ENCODE measurements around the gene PRPH.
"Not testable (repeated sequence)": the region's sequence is repeated elsewhere in the genome, so short reads cannot be mapped to it uniquely, and the experiment has no call there.

PRPH gene

GRCh38 chr12:49304161-49304560 is 9.2 kb downstream of the PRPH start:
- no peak overlapping the region for H3K27ac ChIP-seq (ENCODE audit: insufficient read depth, low read depth, low read length, poor library complexity, severe bottlenecking)
- 85 to 86% methylated on average over 2 of the region's 2 CpGs for WGBS, 2 experiments
- H3K4me1 ChIP-seq (ENCODE audit: control insufficient read depth, insufficient read depth, low read length) = no peaks in the 10 kb centered on the region
- no peak overlapping the region for H3K4me3 ChIP-seq (ENCODE audit: insufficient read depth, low read depth, low read length)
- peaks cover 18% of the 10 kb centered on the region for H3K27me3 ChIP-seq (ENCODE audit: control insufficient read depth, insufficient read depth, low read length, poor library complexity, severe bottlenecking)
- no peaks in the 10 kb centered on the region for H3K9me3 ChIP-seq (ENCODE audit: control insufficient read depth, low read length)
- no peaks in the 10 kb centered on the region for H3K36me3 ChIP-seq (ENCODE audit: control insufficient read depth, insufficient read depth, low read length)

- H3K9me3 ChIP-seq (ENCODE audit: control insufficient read depth, low read length) = no peaks in the 10 kb centered on the region
- H3K4me1 ChIP-seq (ENCODE audit: control insufficient read depth, insufficient read depth, low read length) = no peaks in the 10 kb centered on the region
- no peak overlapping the region for H3K27ac ChIP-seq (ENCODE audit: insufficient read depth, low read depth, low read length, poor library complexity, severe bottlenecking)
- no peak overlapping the region for H3K4me3 ChIP-seq (ENCODE audit: insufficient read depth, low read depth, low read length)
- WGBS, 2 experiments = 86 to 87% methylated on average over 6 of the region's 6 CpGs
- peaks cover 18% of the 10 kb centered on the region for H3K27me3 ChIP-seq (ENCODE audit: control insufficient read depth, insufficient read depth, low read length, poor library complexity, severe bottlenecking)
- no peaks in the 10 kb centered on the region for H3K36me3 ChIP-seq (ENCODE audit: control insufficient read depth, insufficient read depth, low read length)
These were observed 11.0 kb downstream of the PRPH start for GRCh38 chr12:49305762-49306510.

- Histone ChIP-seq H3K27me3 (ENCODE audit: control insufficient read depth, insufficient read depth, low read length, poor library complexity, severe bottlenecking) (peaks cover 6% of the 10 kb centered on the region), H3K9me3 (ENCODE audit: control insufficient read depth, low read length) (no peaks in the 10 kb centered on the region), H3K4me1 (ENCODE audit: control insufficient read depth, insufficient read depth, low read length) (no peaks in the 10 kb centered on the region), H3K4me3 (ENCODE audit: insufficient read depth, low read depth, low read length) (no peak overlapping the region), H3K27ac (ENCODE audit: insufficient read depth, low read depth, low read length, poor library complexity, severe bottlenecking) (no peak overlapping the region), H3K36me3 (ENCODE audit: control insufficient read depth, insufficient read depth, low read length) (no peaks in the 10 kb centered on the region)
- WGBS, 2 experiments = 82 to 89% methylated on average over 7 of the region's 7 CpGs
These were observed 14.4 kb downstream of the PRPH start for GRCh38 chr12:49309386-49309785.

- H3K4me1 ChIP-seq (ENCODE audit: control insufficient read depth, insufficient read depth, low read length); H3K27me3 ChIP-seq (ENCODE audit: control insufficient read depth, insufficient read depth, low read length, poor library complexity, severe bottlenecking); H3K4me3 ChIP-seq (ENCODE audit: insufficient read depth, low read depth, low read length); H3K36me3 ChIP-seq (ENCODE audit: control insufficient read depth, insufficient read depth, low read length); H3K9me3 ChIP-seq (ENCODE audit: control insufficient read depth, low read length); H3K27ac ChIP-seq (ENCODE audit: insufficient read depth, low read depth, low read length, poor library complexity, severe bottlenecking): not testable (repeated sequence)
- WGBS, 2 experiments = 64% methylated on average over 1 of the region's 3 CpGs; no CpG with 5 or more reads in 1 of the 2 experiments
These were observed 15.6 kb downstream of the PRPH start for GRCh38 chr12:49310451-49311000.

GRCh38 chr12:49314811-49315210 is 19.9 kb downstream of the PRPH start:
- 86 to 95% methylated on average over 1 of the region's 1 CpG for WGBS, 2 experiments
- no peaks in the 10 kb centered on the region for H3K9me3 ChIP-seq (ENCODE audit: control insufficient read depth, low read length)
- H3K27me3 ChIP-seq (ENCODE audit: control insufficient read depth, insufficient read depth, low read length, poor library complexity, severe bottlenecking) = no peaks in the 10 kb centered on the region
- no peak overlapping the region for H3K27ac ChIP-seq (ENCODE audit: insufficient read depth, low read depth, low read length, poor library complexity, severe bottlenecking)
- H3K36me3 ChIP-seq (ENCODE audit: control insufficient read depth, insufficient read depth, low read length) = no peaks in the 10 kb centered on the region
- H3K4me1 ChIP-seq (ENCODE audit: control insufficient read depth, insufficient read depth, low read length) = no peaks in the 10 kb centered on the region
- no peak overlapping the region for H3K4me3 ChIP-seq (ENCODE audit: insufficient read depth, low read depth, low read length)

GRCh38 chr12:49317118-49317517 is 22.2 kb downstream of the PRPH start:
- not testable (repeated sequence) for H3K36me3 ChIP-seq (ENCODE audit: control insufficient read depth, insufficient read depth, low read length); H3K4me3 ChIP-seq (ENCODE audit: insufficient read depth, low read depth, low read length); H3K27me3 ChIP-seq (ENCODE audit: control insufficient read depth, insufficient read depth, low read length, poor library complexity, severe bottlenecking); H3K9me3 ChIP-seq (ENCODE audit: control insufficient read depth, low read length); H3K27ac ChIP-seq (ENCODE audit: insufficient read depth, low read depth, low read length, poor library complexity, severe bottlenecking); H3K4me1 ChIP-seq (ENCODE audit: control insufficient read depth, insufficient read depth, low read length)
- WGBS, 2 experiments = 92 to 93% methylated on average over 6 of the region's 10 CpGs

- H3K27ac ChIP-seq (ENCODE audit: insufficient read depth, low read depth, low read length, poor library complexity, severe bottlenecking); H3K9me3 ChIP-seq (ENCODE audit: control insufficient read depth, low read length); H3K36me3 ChIP-seq (ENCODE audit: control insufficient read depth, insufficient read depth, low read length); H3K27me3 ChIP-seq (ENCODE audit: control insufficient read depth, insufficient read depth, low read length, poor library complexity, severe bottlenecking); H3K4me3 ChIP-seq (ENCODE audit: insufficient read depth, low read depth, low read length): not testable (repeated sequence)
- WGBS, 2 experiments = 88 to 92% methylated on average over 9 of the region's 9 CpGs
- H3K4me1 ChIP-seq (ENCODE audit: control insufficient read depth, insufficient read depth, low read length) = peaks cover 11% of the 10 kb centered on the region
These were observed 25.6 kb downstream of the PRPH start for GRCh38 chr12:49320411-49321103.

- WGBS, 2 experiments = 41 to 44% methylated on average over 11 to 12 of the region's 12 CpGs
- H3K4me3 ChIP-seq (ENCODE audit: insufficient read depth, low read depth, low read length) = peak overlapping the region; percentile 74
- peaks cover 11% of the 10 kb centered on the region for H3K4me1 ChIP-seq (ENCODE audit: control insufficient read depth, insufficient read depth, low read length)
- no peaks in the 10 kb centered on the region for H3K27me3 ChIP-seq (ENCODE audit: control insufficient read depth, insufficient read depth, low read length, poor library complexity, severe bottlenecking)
- no peak overlapping the region for H3K27ac ChIP-seq (ENCODE audit: insufficient read depth, low read depth, low read length, poor library complexity, severe bottlenecking)
- H3K36me3 ChIP-seq (ENCODE audit: control insufficient read depth, insufficient read depth, low read length) = peaks cover 18% of the 10 kb centered on the region
- H3K9me3 ChIP-seq (ENCODE audit: control insufficient read depth, low read length) = no peaks in the 10 kb centered on the region
These were observed 27.4 kb downstream of the PRPH start for GRCh38 chr12:49322367-49322707.

- peaks cover 11% of the 10 kb centered on the region for H3K4me1 ChIP-seq (ENCODE audit: control insufficient read depth, insufficient read depth, low read length)
- H3K4me3 ChIP-seq (ENCODE audit: insufficient read depth, low read depth, low read length) = peak within 1 kb of the TSS; percentile 74
- H3K27ac ChIP-seq (ENCODE audit: insufficient read depth, low read depth, low read length, poor library complexity, severe bottlenecking) = no peak within 1 kb of the TSS
- WGBS, 2 experiments = 1% methylated on average over 65 of the region's 65 CpGs
- no peaks in the 10 kb centered on the region for H3K27me3 ChIP-seq (ENCODE audit: control insufficient read depth, insufficient read depth, low read length, poor library complexity, severe bottlenecking)
- H3K9me3 ChIP-seq (ENCODE audit: control insufficient read depth, low read length) = no peaks in the 10 kb centered on the region
- H3K36me3 ChIP-seq (ENCODE audit: control insufficient read depth, insufficient read depth, low read length) = peaks cover 22% of the 10 kb centered on the region
These were observed 28.0 kb downstream of the PRPH start, which contains the start of gene TROAP for GRCh38 chr12:49322708-49323523. Gene TROAP (plus strand): TSS chr12:49323255. CDS start chr12:49323609, 354 bp downstream.

Data from ectodermal cell (in vitro differentiated cells).